ENCODE results near the gene RHBDL2. TPM values are rescaled to one million over a fixed set of nuclear protein-coding genes. Genes with fewer than 3 reads are reported as not detected.

Gene RHBDL2
- total and polyA plus RNA-seq, 9 of the 15 experiments (the other 6 are each of a cell fraction or from before 2014, with no cell fraction given), result not detected

GRCh38 chr1:38915352-38915948 lies 26.2 kb downstream of the RHBDL2 start (continued):
- TF ChIP-seq, protein P1, sequence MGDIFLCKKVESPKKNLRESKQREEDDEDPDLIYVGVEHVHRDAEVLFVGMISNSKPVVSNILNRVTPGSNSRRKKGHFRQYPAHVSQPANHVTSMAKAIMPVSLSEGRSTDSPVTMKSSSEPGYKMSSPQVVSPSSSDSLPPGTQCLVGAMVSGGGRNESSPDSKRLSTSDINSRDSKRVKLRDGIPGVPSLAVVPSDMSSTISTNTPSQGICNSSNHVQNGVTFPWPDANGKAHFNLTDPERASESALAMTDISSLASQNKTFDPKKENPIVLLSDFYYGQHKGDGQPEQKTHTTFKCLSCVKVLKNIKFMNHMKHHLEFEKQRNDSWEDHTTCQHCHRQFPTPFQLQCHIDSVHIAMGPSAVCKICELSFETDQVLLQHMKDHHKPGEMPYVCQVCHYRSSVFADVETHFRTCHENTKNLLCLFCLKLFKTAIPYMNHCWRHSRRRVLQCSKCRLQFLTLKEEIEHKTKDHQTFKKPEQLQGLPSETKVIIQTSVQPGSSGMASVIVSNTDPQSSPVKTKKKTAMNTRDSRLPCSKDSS (IDR thresholded peaks at IDR 0.05; ENCODE audit: low read depth, partially characterized antibody), result no peak
- TF ChIP-seq FUS (optimal IDR thresholded peaks at IDR 0.05; ENCODE audit: low read depth, low read length) (no peak), JUN (IDR thresholded peaks at IDR 0.05; ENCODE audit: borderline replicate concordance, low read depth, low read length) (no peak), JUN (CRISPR knock-in tag; IDR thresholded peaks at IDR 0.05; ENCODE audit: borderline replicate concordance) (no peak), NCOA4 (IDR thresholded peaks at IDR 0.05; ENCODE audit: partially characterized antibody) (no peak), KLF1 (tag; IDR thresholded peaks at IDR 0.05) (no peak), LCOR (CRISPR knock-in tag; IDR thresholded peaks at IDR 0.05) (no peak), TCF3 (CRISPR knock-in tag; IDR thresholded peaks at IDR 0.05) (peak; percentile 98), ZNF507 (tag; conservative IDR thresholded peaks at IDR 0.05) (no peak), CBFB (CRISPR knock-in tag; IDR thresholded peaks at IDR 0.05) (no peak), RBM14 (IDR thresholded peaks at IDR 0.05; ENCODE audit: borderline replicate concordance, insufficient read depth, low read depth, low read length) (no peak), FIP1L1 (IDR thresholded peaks at IDR 0.05; ENCODE audit: low read depth, low read length, poor library complexity, severe bottlenecking) (no peak), CC2D1A (IDR thresholded peaks at IDR 0.05) (peak; percentile 87; the same call in 1 of the 2 replicates), ADNP (tag; IDR thresholded peaks at IDR 0.05) (no peak), SAFB2 (IDR thresholded peaks at IDR 0.05; ENCODE audit: borderline replicate concordance, low read depth, low read length, severe bottlenecking) (no peak), NR2C2 (CRISPR knock-in tag; IDR thresholded peaks at IDR 0.05) (no peak), NR2C2 (tag; IDR thresholded peaks at IDR 0.05) (no peak), EZH2 (IDR thresholded peaks at IDR 0.05; ENCODE audit: borderline replicate concordance, low read depth, low read length) (no peak)
- TF ChIP-seq, protein P2, sequence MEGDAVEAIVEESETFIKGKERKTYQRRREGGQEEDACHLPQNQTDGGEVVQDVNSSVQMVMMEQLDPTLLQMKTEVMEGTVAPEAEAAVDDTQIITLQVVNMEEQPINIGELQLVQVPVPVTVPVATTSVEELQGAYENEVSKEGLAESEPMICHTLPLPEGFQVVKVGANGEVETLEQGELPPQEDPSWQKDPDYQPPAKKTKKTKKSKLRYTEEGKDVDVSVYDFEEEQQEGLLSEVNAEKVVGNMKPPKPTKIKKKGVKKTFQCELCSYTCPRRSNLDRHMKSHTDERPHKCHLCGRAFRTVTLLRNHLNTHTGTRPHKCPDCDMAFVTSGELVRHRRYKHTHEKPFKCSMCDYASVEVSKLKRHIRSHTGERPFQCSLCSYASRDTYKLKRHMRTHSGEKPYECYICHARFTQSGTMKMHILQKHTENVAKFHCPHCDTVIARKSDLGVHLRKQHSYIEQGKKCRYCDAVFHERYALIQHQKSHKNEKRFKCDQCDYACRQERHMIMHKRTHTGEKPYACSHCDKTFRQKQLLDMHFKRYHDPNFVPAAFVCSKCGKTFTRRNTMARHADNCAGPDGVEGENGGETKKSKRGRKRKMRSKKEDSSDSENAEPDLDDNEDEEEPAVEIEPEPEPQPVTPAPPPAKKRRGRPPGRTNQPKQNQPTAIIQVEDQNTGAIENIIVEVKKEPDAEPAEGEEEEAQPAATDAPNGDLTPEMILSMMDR (IDR thresholded peaks at IDR 0.05 in 2 of 3, conservative IDR thresholded peaks at IDR 0.05 in 1 of 3; ENCODE audit: insufficient read depth in 2 of 3, low read depth in 1 of 3, low read length in 3 of 3), result no peak

Measured in K562 (cell line).